HS-27A (cell line): Measurements from ENCODE around the gene RPTOR.

Source experiments
- DNase-seq: peaks from one replicate; pipeline ENCODE4 v3.0.0-alpha.2; 2012; ENCODE audit warnings: low read depth, missing footprints

RPTOR gene

GRCh38 chr17:80936723-80937122 is 392.1 kb downstream of the RPTOR start:
- DNase-seq, result no peak

GRCh38 chr17:80937462-80938381 is 393.1 kb downstream of the RPTOR start:
- no peak for DNase-seq

DNA sequence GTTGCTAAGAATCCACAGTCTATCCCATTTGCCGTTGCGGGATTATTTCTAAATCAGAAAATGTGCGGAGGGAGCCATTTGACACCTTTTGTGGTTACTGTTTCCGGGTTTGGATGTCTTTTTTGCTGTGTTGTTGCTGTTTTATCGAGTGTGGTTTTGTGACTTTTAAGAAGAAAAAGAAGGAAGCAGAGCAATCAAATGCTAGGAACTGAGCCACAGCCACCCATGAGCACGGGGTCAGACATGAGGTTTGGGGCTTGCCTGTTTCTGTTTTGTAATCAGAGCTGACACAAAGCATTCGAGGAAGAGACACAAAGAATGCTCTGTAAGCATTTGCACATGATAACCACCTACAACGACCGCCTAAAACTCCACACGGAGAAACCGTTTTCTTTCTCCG is 393.9 kb downstream of the RPTOR start:
- DNase-seq, result no peak

- DNase-seq, result no peak
These were observed 394.8 kb downstream of the RPTOR start for GRCh38 chr17:80939151-80940145.

- DNase-seq, result no peak
These were observed 395.8 kb downstream of the RPTOR start for GRCh38 chr17:80940171-80941123.

- no peak for DNase-seq
These were observed 396.5 kb downstream of the RPTOR start for GRCh38 chr17:80941171-80941570.

DNA sequence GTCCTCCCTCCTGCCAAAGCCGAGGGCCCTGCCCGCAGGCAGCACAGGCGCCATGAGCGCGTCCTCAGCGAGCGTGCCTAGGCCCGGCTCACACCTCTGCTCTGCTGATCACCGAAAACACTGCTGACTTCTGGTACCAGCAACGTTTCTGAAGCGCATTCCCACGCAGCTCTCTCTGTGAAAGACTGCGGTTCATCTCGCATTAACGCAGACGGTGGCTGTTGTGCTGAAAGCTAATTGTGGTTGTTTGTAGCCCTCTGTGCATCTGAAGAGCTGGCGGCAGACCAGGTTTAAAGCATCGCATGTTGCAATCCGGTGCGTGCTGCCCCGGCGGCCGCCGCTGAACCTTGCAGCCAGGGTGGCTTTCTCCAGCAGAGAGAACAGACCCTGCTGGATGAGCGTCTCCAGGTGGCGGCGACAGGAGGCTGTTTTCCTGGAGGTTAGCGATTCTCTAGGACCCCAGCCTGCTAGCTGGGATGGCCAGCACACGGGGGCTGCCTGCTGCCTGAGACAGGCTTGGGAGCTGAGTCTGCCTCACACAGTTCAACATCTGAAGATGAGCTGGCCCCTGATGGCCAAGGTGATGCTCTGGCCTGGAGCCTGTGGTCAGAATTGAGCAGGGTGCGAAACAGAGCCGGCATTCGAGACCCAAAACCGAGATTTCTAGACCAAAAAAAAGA is 397.2 kb downstream of the RPTOR start:
- no peak for DNase-seq

- no peak for DNase-seq
These were observed 398.0 kb downstream of the RPTOR start for GRCh38 chr17:80942423-80943345.

- no peak for DNase-seq
These were observed 398.9 kb downstream of the RPTOR start for GRCh38 chr17:80943346-80944145.

GRCh38 chr17:80944326-80944725 is 399.7 kb downstream of the RPTOR start:
- DNase-seq, result no peak

DNA sequence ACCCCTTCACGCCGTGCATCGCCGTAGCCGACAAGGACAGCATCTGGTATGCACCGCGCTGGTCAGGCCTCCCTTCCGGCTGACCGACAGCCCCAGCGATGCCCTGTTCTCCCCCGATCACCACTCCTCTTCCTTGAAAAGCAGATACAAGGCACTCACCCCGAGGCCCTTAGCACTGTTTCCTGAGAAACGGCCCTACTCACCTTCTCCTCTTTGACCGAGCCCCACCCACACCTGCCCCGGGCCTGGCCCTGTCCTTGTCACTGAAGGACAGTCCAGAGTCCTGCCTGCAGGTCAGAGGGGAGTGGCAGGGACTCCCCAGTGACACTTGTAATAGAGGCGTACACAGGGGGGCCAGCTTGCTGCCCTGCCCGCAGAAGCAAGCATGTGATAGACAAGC is 401.1 kb downstream of the RPTOR start:
- no peak for DNase-seq

GRCh38 chr17:80946449-80946848 is 401.8 kb downstream of the RPTOR start:
- DNase-seq, result no peak

DNA sequence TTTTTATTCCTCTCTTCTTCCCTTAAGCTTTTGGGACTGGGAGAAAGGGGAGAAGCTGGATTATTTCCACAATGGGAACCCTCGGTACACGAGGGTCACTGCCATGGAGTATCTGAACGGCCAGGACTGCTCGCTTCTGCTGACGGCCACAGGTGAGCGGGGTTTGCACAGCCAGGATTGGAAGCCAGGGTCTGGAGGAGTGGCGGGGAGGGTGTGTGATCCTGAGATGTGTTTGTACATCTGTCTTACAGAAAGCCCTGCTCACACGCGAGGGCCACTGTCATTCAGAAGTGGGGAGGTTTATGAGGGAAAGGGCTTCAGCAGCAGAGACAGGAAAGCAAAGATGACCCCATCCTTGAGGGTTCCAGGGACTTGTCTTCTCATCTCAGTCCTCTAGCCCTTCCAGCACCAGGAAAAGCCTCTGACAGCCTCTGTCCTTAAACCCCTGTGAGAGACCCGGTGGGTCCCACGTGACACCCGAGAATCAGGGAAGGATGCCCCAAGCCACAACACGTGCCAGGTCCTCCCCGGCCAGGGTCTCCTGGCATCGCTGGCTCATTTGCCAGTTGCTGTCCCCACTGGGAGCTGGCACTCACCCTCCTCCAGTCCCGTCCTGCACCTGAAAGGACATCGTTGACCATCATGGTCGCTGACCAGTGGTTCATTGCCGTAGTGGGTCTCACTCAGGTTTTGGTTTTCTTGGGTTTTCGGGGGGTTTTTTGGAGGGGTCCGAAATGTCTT is 402.7 kb downstream of the RPTOR start:
- DNase-seq, result no peak

GRCh38 chr17:80948019-80948975 is 403.7 kb downstream of the RPTOR start:
- no peak for DNase-seq

- DNase-seq, result no peak
These were observed 404.4 kb downstream of the RPTOR start for GRCh38 chr17:80948976-80949450.

DNA sequence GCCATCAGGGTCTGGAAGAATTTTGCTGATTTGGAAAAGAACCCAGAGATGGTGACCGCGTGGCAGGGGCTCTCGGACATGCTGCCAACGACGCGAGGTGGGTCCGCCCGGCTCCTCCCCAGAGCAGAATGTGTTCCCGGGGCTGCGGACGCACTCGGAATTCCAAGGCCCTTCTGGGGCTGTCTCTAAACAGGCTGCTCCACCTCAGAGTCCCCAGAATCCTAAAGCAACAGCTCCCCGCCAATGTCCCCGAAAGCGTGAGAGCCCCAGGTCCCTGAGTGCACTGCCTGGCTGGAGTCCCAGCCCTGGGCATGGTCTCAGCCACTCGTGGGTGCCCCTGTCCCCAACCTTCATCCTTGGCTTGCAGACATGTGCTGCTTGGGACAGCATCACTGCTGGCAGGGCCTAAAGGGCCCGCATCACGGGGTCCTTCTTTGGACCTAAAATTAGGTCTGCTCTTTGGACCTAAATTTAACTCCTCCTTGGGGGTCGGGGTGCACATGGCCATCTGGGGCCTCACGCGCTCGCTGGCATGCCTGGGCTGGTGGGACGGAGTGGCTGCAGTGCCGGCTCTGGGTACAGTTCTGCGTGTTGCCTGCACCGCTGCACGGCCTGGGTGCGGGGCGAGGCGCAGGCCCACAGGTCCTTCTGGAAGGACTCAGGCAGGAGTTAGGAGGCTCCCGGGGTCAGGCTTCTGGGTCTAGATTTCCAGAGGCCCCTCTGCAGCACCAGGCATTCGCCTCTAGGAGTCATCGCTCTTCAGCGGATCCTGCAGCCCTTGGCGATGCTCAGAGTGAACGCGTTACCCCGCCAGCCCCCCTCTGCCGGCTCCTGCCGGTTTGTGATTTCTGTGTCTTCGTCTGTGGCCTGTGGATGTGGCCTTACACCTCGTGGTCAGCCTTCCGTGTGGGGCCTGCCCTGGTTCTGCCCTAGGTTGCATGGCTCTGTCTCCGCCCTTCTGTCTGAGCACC is 405.1 kb downstream of the RPTOR start:
- DNase-seq, result no peak
